GM19468 (cell line): ENCODE data around the gene SPRYD3.
"Not testable (repeated sequence)": the region's sequence is repeated elsewhere in the genome, so short reads cannot be mapped to it uniquely, and the experiment has no call there.

ENCODE experiments used
- ATAC-seq: cut with Tn5 transposase; IDR thresholded peaks from one replicate; pipeline ENCODE4 v1.9.1; 2021; ENCODE audit warnings: mild to moderate bottlenecking, moderate library complexity, moderate number of reproducible peaks; ENCODE audit not compliant: unreplicated experiment; ENCODE audit errors: extremely low read depth

Gene SPRYD3

DNA sequence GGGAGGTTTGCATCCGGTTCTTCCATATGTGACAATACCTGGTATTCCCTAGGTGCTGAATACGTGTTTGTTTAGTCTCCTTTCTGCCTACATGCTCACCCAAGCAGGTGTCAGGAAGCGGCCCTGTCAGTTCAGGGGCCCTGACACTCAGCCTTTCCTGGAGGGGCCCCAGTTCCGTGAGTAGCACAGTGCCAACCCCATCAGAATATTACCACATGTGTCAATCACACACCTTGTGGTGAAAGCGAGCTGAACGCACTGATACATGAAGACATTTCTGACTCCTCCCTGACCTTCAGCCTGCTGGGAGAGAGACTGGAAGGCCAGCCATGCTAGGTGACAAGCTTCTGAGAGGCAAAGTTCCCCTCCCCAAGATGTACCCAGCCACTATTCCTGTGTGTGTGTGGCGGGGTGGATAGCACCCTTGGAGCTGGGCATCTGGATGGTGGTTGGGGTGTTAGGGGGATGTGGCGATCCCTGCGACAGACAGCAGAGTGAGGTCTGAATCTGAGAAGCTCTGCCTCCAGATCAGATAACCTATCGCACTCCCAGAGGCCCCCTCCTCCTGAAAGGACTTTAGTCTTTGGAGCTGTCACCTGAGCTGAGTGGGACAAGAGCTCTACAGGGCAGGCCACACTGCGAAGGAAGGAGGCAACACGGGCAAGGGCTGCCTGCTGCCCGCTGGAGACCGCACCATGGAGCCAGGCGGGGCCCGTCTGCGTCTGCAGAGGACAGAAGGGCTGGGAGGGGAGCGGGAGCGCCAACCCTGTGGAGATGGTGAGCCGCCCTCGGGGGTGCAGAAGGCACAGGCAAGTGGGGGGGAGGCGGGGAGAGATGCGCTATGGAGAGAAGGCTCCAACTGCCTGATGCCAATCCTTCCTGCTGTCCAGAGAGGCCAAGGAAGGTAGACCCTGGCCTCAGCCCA lies 24.0 kb upstream of the SPRYD3 start, which contains the start of gene SOAT2:
TSS of gene SOAT2 (plus strand) at position 604 of the 925 bp plus-strand sequence. CDS start at position 696, 92 bp downstream.
- ATAC-seq, result peak; percentile 18

DNA sequence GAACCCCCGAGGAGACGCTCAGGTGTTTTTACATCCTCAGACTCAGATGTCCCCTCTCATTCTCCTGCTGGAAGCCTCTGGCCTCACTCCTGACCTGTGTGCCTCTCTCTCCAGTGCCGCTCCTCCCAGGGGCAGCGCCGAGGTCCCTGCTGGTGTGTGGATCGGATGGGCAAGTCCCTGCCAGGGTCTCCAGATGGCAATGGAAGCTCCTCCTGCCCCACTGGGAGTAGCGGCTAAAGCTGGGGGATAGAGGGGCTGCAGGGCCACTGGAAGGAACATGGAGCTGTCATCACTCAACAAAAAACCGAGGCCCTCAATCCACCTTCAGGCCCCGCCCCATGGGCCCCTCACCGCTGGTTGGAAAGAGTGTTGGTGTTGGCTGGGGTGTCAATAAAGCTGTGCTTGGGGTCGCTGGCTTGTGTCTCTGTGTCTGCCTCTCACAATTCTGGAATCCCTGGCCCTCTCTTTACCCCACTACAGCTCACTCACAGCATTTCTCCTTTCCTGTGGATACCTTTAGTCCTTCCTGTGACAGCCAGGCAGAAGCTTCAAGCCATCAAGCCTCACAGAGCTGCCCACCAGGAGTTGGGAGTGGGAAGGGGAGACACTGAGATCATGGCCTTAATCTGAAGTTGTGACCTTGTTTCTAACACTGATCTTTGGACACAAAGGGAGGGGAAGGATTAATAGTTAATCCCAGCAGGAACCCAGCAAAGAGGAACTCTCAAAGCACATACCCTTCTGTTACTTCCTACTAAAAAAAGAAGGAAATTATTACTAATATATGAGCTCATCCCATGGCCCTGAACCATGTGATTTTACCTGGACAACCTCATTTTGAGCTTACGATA lies 23.0 kb upstream of the SPRYD3 start:
- ATAC-seq, result no peak

DNA sequence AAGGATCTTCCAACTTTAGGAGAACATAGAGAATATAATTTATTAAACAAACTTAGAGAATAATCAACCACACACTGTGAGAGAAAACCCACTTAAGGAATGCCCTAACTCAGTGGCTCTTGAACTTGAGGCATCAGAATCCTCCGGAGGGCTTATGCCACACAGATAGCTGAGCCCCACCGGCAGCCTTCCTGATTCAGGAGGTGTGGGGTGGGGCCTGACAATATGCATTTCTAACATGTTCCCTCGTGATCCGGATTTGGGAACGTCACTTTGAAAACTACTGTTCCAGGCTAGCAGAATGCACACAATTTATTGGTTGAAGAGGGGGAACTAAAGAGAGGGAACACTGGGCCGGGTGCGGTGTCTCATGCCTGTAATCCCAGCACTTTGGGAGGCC lies 22.1 kb upstream of the SPRYD3 start:
- no peak for ATAC-seq

DNA sequence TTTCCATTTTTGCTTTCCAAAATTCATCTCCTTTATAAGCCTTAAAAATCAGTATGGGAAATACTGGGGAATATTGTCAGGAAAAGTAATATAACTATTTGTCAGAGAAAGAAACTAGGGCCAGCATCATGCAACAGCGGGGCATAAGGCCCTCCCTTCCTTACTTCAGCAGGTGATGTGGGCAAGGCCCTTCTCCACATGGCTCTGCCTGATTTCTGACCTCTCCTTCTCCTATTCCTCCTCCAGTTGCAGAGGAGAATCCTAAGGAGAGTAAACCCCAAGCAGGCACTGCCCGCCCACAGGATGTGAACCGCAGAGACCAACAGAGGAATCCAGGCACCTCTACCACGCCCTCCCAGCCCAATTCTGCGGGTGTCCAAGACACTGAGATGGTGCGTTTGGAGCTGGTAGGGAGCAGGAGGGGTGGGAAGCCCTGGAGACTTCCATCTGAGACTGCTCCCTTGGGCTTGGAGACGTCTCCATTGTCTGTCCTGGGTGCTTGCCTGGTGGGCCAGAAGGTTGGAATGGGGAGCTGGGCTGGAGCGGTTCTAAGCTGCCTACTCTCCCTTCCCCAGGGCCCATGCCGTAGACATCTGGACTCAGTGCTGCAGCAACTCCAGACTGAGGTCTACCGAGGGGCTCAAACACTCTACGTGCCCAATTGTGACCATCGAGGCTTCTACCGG lies 21.4 kb upstream of the SPRYD3 start:
- no peak for ATAC-seq

DNA sequence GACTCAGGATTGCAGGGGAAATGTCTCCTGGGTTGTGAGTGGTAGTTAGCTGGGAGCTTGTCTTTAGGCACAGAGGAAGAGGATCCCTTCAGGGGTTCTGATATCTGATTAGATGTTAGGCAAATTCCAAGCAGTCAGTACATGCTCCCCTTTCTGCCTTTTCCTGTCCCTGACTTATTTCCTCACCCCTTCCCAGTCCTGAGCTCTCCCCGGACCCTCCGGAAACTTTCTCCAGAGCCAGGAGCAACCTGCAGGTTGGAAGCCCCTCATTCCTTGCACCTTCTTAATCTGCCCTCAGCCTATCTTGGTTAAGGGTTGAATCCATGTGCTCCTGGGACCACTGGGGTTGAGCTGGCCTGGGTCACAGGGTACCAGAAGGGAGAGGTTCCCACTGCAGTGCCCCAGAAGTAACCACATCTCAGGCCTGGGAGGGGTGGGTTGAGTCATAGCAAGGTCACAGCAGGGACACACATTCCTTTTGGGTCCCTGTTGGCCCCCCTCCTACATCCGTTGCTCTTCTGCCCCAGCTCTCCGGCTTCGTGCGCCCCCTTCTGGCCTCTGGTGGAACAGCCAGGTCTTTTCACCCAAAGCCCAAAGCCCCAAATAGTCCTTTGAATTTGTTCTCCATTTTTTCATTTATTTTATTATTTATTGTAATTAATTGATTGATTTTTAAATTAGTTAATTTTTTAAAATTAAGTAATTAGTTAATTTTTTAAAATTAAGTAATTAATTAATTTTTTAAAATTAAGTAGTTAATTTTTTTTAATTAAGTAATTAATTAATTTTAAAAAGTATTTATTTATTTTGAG lies 20.1 kb upstream of the SPRYD3 start:
- no peak for ATAC-seq

DNA sequence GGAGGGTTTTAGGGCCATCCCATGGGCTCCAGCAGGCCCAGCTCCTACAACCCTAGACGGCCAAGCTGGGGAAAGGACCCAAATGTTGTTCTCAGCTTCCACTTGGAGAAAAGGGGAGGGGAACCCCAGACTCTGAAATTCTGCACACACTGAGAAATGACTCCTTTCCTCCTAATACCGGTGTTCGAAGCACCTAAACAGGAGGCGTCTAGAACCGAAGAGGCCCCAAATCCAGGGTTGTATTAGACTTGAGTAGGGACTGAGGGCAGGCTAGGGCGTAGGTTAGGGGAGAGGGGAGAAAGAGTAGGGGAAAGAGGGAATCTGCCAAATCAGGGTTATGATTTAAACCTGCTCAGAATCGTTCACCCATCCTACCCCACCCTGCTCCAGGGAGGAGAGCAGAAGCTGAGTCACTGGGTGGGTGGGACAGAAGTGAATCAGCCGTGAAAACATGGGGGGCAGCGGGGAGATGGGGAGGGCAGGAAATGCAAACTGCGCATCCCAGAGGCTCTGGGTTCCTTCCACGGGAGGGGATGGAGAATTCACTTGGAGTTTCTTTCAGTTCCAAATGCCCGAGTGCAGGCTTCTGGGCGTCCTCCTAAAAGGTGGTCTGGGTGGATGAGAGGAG lies 19.3 kb upstream of the SPRYD3 start:
- no peak for ATAC-seq

DNA sequence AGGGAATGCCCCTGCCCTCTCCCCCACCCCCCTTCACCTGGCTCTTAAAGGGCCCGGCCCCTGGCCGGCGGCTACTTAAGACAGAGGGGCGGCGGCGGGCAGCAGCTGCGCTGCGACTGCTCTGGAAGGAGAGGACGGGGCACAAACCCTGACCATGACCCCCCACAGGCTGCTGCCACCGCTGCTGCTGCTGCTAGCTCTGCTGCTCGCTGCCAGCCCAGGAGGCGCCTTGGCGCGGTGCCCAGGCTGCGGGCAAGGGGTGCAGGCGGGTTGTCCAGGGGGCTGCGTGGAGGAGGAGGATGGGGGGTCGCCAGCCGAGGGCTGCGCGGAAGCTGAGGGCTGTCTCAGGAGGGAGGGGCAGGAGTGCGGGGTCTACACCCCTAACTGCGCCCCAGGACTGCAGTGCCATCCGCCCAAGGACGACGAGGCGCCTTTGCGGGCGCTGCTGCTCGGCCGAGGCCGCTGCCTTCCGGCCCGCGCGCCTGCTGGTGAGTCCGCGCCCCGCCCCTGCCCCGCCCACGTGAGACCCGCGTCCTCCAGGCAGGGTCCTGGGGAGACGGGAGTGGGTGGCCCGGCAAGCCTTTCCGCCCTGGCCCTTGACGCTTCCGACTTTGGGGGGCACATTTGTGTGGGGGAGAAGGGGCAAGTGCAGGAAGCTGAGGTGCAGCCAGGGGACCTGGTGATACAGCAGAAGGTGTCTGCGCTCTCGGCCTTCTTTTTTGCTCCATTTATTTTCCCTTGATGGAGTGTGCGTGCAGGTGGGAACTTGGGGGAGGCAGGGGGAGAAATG lies 18.6 kb upstream of the SPRYD3 start, which contains the start of gene IGFBP6:
TSS of gene IGFBP6 (plus strand) at position 104 of the 790 bp plus-strand sequence. CDS start at position 155, 51 bp downstream.
- no peak for ATAC-seq

DNA sequence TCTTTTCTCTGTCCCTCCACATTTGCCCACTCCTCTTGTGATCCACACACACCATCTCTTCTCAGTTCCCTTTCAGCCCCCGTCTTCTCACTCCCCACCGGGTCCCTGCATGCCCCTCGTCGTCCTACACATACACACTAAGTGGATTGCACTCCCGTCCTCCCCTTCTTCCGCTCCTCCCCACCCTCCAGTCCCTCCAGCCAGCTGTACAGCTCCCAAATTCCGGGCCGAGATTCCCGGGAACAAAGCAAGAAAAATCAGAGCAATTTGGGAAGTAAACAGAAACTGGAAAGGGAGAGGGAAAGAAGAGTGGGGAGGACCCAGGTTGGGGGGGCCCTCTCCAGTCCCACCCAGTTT lies 18.0 kb upstream of the SPRYD3 start:
- ATAC-seq, result no peak

DNA sequence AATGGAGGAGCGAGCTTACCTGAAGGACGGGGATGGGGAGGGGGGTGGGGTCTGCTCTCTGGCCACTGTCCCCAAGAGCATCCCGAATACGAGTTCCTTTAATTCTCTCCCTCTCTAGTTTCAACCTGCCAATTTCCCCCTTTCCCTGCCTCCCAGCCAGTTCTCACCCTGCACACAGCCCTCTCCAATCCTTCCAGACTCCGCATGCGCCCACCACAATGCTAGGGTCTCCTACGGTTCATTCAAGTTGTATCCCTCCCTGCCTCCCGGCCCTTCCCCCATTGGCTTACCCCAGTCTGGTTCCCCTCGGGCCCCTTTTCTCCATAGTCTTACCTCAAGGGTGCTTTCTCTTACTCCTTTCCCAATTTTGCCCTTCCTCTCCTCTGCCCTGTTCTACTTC lies 17.6 kb upstream of the SPRYD3 start:
- ATAC-seq, result no peak

DNA sequence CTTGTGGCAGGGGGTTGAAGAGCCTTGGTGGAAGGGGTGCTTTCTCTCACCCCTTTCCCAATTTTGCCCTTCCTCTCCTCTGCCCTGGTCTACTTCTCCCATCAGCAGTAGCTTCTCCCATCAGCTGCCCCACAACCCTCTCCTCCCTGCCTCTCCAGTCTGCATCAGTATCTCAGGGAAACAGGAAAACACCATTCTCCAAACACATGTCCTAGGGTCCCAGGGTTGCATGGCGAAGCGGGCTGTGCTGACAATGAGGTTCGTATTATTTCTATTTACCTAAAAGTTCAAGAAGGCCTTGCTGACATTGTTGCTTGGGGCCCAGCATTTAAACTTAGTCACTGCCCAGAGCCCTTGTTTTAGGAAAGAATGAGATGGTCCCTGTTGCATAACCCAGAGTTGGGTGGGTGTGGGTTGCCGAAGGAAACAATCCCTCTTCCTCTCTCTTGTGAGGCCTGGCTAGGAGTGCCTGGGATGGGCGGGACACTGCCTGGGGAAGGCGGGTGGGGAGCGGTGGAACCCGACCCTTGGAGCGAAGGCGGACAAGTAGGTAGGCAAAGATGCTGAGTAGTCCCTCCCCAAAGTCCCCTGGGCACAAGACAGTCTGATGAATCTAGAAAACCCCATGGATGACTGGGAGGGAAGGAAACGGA lies 17.0 kb upstream of the SPRYD3 start:
- ATAC-seq, result no peak

DNA sequence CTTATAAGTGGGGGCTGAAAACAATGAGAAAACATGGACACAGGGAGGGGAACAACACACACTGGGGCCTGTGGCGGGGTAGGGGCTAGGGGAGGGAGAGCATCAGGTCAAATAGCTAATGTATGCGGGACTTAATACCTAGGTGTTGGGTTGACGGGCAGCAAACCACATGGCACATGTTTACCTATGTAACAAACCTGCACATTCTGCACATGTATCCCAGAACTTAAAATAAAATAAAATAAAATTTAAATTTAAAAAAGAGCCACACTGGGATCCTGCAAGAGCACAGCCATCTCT lies 16.4 kb upstream of the SPRYD3 start:
- ATAC-seq, result not testable (repeated sequence)

DNA sequence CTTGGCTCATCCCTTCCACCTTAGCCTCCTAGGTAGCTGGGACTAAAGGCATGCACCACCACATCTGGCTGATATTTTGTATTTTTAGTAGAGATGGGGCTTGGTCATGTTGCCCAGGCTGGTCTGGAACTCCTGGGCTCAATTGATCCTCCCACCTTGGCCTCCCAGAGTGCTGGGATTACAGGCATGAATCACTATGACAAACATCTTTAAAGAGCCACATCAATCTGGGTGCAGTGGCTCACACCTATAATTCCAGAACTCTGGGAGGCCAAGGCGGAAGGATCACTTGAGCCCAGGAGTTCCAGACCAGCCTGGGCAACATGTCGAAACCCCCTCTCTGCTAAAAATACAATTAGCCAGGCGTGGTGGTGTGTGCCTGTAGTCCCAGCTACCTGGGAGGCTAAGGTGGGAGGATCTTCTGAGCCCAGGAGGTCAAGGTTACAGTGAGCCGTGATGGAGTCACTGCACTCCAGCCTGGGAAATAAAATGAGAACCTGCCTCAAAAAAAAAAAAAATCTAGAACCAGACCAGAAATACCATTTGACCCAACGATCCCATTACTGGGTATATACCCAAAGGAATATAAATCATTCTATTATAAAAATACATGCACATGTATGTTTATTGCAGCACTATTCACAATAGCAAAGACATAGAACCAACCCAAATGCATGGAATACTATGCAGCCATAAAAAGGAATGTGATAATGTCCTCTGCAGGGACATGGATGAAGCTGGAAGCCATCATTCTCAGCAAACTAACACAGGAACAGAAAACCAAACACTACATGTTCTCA lies 15.8 kb upstream of the SPRYD3 start:
- ATAC-seq, result not testable (repeated sequence)

DNA sequence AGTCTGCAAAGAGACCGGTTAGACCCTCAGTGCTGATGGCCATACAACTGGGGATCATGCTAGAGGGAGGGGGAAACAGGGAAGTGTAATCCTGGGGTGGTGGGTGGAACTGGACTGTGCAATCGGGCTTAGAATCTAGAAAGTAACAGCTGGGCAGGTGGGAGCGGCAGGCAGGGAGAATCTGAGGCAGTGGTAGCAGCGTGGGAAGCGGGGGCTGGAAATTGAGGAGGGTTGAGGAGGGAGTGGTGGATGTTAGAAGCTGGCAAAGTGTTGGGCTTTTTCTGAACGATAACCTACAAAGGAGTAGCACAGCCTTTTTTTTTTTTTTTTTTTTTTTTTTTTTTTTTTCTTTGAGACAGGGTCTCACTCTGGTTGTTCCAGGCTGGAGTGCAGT lies 15.2 kb upstream of the SPRYD3 start:
- no peak for ATAC-seq

DNA sequence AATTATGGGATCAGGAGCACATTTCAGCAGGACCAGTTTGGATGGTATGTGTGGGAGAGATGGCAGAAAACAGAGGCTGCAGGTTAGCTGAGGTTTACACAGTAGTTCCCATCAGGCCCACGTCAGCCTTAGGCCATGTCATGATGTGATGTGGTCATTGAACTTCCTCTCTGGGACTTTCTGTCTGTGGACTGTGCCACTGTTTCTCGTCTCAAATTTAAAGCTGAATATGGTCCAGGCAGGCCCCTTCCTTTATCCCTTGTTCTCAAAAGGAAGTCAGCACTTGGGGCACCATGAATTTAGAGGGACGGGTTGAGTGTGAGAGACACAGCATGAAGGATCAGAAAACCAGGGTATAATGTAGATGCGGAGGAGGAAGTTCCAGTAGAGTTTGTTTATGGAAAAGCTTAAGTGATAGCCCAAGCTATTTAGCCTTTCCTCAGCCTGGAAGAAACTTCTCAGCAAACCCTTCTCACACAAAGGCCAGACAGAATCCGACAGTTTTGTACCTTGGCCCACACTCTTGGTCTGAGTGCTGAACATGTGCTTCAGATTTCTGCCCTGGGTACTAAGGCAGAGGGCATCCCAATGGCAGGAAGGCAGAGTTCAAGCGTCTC lies 14.7 kb upstream of the SPRYD3 start:
- ATAC-seq, result no peak

DNA sequence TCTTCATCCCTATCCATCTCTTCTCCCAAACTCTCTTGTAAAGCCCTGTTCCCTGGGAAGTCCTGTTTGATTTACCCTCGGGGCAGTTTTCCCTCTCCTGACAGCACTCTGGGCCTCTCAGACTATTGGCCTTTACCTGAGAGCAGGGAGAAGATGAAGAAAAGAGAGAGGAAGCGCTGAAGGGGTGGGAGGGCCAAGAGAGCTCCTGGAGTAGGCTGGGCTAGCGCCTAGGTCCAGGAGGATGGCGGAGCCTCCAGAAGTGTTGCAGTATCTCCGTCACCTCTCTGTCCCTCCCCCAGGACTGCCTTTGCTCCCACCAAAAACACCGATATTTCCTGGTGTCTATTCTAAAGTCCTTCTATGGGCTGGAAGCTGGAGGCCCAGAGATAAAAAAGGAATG lies 12.6 kb upstream of the SPRYD3 start:
- ATAC-seq, result no peak

DNA sequence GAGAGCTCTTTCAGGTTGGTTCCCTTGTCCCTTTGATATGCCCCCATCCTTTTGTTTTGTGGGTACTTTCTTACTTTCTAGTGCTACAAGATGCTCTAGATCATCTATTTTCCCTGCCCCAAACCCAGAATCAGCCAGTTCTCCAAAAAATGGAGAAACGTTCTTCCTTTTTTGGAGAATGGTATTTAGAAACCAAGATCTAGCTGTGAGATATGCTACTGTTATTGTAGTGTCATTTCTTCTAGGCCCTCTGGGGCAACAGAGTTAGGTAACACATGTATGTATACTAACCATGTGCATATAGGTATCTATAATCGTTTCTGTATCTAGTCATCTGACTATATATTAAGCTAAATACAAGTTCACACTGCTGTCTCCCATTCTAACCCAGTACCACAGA lies 11.4 kb upstream of the SPRYD3 start:
- no peak for ATAC-seq

DNA sequence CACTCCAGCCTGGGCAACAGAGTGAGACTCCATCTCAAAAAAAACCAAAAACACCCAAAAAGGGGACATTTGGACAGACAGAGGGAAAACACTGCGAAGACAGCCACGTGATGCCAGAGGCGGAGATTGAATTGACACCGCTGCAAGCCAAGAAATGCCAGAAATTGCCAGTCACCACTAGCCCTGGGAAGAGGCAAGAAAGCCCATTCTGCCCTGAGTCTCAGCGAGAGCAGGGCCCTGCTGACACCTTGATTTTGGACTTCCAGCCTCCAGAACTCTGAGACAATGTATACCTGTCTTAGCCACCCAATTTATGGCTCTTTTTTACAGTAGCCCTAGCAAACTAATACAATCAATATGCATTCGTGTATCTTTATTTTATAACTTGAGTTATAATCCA lies 10.9 kb upstream of the SPRYD3 start:
- no peak for ATAC-seq
